NCI-H1436 treated with DMSO at 0.1 percent for 48 hours (cell line): ENCODE data around the gene NR2C2.
"Not testable (repeated sequence)": the region's sequence is repeated elsewhere in the genome, so short reads cannot be mapped to it uniquely, and the experiment has no call there.

Source experiments
- DNase-seq: peaks from one replicate; lab custom pipeline; 2025; lab: John Stamatoyannopoulos, UW

The NR2C2 gene

DNA sequence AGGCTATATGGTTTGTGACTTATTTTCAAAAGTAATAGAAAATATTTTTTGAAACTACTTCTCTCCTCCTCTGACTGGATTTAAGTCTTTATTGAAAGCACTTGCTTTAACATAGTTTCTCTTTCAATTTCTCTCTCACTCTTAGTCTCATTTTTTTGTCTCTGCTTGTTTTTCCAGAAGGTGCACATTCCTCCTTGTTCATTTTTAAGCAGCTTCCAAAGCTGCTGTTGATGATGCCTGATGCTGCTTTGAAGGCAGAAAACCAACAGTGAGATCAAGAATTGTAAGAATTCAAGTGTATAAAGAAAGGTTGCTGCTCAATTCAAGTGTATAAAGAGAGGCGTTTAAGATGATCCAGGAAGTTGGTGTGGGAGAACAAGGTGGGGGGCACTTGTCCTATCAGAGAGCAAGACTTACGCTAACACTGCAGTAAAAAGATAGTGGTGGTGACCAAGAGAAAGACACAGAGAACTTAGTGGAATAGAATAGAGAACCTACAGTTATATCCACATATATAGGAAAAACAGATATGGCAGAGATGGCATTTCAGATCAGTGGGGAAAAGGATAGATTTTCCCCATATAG lies 12.1 kb downstream of the NR2C2 start:
- no peak for DNase-seq

- DNase-seq: no peak
Measured at GRCh38 chr3:14962762-14963161, 15.4 kb downstream of the NR2C2 start.

GRCh38 chr3:14967285-14967684 lies 19.9 kb downstream of the NR2C2 start:
- DNase-seq: no peak

GRCh38 chr3:14969671-14970070 lies 22.3 kb downstream of the NR2C2 start:
- DNase-seq: no peak

GRCh38 chr3:14976317-14976716 lies 28.9 kb downstream of the NR2C2 start:
- no peak for DNase-seq

DNA sequence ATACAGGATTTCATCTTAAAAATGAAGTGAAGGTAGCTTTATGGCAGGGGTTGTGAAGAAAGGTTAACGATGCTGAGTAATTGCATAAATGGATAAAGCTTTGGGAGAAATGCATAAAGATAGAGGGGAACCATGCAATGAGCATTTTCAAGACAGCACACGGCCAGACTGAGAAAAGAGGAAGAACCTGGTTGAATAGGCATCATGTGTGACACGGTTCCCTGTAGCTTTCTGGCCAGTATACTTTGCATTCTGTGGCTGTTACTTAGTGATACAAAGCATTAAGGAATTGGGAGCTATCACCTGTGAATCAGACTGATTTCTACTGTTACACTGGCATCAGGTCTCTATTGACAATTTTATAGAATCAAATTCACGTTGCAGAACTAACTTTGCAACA lies 33.3 kb downstream of the NR2C2 start:
- no peak for DNase-seq

DNA sequence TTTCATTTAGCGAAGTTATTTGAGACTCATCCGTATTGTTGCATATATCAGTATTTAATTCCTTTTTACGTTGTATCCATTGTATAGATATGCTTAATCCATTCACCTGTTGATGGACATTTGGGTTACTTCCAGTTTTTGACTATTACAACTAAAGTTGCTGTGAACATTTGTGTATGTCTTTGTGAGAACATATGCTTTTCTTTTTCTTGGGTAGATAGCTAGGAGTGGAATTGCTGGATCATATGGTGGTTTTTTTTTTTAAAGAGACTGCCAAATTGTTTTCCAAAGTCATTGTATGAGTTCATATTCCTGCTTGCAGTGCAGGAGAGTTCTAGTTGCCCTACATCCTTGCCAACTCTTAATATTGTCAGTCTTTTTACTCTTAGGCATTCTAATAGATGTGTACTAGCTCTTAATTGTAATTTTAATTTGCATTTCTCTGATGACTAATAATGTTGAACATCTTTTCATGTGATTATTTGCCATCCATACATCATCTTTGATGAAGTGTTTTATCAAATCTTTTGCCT lies 37.3 kb downstream of the NR2C2 start:
- DNase-seq: no peak

GRCh38 chr3:14988988-14989394 lies 41.6 kb downstream of the NR2C2 start:
- DNase-seq: no peak

DNA sequence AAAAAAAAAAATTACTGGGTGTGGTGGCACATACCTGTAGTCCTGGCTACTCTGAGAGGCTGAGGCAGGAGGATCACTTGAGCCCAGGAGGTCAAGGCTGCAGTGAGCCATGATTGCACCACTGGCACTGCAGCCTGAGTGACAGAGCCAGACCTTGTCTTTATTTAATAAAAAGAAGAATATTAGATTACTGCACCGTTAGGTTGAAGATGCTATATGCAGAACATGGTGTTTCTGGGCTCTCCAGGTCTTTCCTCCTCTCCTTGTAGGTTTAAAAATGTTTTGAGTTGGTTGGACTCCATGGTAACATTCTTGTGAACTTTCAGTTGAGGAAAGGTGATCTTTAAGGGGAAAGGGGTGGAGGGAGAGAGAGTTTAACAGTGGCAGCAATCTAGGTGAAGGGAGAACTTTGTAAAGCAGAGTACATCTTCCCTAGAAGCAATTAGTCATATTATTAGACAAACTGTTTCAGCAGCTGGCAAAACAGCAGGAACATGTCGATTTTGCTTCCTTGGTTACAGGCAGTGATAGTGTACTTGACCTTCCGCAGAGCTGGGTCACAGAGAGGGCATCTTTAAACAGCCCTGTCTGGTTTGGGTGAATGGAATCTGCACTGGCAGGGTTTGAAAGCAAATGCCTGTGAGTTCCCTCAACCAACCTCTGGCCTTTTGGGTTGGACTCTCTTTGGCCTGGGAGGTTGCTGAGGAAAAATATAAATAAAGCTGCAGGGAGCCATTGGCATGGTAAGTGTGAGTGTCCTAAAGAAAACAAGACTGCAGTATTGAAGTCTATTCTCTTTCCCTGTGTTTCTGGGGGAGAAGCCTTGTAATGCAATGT lies 42.8 kb downstream of the NR2C2 start:
- no peak for DNase-seq

DNA sequence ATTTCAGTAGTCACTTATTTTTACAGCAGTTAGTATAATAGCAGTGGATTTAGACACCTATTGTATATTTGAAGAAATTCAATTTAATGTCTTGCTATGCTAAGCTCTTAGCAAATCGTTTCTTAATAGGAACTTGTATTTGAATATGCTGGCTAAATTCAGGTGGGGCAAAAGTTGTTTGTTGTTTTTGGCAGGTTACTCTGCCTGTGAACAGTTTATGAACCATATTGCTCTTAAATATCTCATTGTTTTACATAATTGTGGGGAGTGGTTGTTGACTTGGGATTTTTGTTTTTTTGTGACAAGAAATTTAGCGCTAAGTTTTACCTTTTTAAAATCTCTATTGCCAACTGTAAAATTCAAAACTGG lies 43.4 kb downstream of the NR2C2 start:
- DNase-seq: no peak

- DNase-seq: no peak
Measured at GRCh38 chr3:14991151-14991742, 43.9 kb downstream of the NR2C2 start.

DNA sequence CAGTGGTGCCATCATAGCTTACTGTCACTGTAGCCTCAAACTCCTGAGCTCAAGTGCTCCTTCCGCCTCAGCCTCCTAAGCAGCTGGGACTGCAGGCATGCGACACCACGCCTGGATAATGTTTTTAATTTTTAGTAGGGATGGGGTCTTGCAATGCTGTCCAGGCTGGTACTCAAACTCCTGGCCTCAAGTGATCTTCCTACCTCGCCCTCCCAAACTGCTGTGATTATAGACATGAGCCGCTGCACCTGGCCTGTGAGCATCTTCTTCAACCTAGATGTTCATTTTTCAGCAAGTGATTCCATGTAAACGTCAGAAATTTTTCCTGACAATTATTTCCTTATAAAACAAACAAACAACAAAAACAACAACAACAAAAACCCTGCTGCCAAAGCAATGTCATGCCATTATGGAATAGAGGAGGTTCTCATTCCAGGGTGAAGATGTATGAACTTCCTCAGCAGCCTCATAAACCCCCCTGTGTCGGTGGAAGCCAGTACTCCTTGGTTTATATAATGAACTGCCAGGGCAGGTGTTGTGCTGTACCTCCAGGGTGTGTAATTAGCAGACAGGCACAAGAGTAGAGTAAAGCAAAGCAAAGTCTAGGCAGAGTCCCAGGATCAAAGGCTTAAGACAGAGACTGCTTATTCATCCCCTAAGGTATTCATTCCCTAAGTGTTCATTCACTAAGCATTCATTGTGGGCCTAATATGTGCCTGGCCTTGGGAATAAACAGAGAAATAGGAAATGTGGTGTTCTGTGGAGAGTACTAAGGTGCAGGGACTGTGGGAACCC lies 44.6 kb downstream of the NR2C2 start:
- DNase-seq: no peak

DNA sequence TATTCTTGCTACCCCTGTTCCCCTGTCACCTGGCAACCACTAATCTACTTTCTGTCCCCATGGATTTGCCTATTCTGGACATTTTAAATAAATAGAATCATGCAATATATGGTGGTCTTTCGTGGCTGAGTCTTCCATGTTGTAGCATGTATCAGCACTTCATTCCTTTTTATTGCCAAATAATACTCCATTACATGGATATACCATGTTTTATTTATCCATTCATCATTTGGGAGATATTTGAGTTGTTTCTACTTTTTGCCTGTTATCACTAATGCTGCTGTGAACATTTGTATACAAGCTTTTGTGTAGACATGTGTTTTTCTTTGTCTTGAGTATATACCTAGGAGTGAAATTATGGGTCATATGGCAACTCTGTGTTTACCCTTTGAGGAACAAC lies 50.6 kb downstream of the NR2C2 start:
- no peak for DNase-seq

DNA sequence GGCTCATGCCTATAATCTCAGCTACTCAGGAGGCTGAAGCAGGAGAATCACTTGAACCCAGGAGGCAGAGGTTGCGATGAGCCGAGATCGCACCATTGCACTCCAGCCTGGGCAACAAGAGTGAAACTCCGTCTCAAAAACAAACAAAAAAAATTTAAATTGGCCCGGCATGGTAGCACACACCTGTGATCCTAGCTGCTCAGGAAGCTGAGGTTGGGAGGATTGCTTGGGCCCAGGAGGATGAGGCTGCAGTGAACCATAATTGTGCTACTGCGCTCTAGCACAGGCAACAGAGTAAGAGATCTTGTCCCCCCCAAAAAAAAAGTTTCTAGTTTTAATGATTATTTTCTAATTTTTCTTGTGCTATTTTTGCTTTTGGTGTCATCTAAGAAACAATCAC lies 51.8 kb downstream of the NR2C2 start:
- DNase-seq: not testable (repeated sequence)

GRCh38 chr3:15007681-15008141 lies 60.3 kb downstream of the NR2C2 start:
- DNase-seq: no peak

GRCh38 chr3:15009167-15009566 lies 61.8 kb downstream of the NR2C2 start:
- DNase-seq: no peak

DNA sequence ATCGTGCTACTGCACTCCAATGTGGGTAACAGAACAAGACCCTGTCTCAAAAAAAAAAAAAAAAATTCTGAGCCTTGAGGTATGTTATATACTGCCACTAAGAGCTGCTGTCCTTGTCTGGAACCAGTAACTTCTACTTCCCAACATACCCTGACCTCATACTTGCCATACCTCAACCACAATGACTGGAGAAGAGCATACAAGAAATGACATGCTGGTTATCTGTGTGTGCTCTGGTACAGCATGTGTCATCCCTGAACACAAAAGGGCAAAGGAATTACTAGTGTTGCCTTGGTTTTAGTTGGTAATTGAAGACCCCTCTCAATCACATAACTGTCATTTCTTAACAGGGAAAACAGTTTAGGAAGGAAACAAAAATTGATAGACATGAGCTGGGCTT lies 63.3 kb downstream of the NR2C2 start:
- no peak for DNase-seq

- no peak for DNase-seq
Measured at GRCh38 chr3:15011174-15011573, 63.8 kb downstream of the NR2C2 start.

GRCh38 chr3:15014606-15015328 lies 67.4 kb downstream of the NR2C2 start:
- no peak for DNase-seq

GRCh38 chr3:15015456-15015855 lies 68.1 kb downstream of the NR2C2 start:
- no peak for DNase-seq

DNA sequence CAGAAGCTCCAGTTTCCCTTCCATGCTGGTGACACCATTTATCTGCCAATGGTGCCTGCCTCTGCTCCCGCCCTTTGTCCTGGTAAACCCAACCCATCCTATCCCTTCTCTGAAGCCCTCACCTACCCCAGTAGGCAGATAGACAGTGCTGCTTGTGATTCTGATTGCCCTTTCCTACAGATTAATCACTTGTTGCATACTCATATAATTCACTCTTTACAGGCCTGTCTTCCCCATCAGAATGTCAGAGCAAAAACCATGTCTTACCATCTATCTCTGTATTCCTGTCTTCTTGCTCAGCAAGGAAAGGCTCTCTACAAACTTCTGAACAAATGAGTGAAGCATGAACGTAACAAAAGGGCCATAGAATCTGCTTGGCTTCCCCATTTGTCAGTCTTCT lies 69.8 kb downstream of the NR2C2 start:
- DNase-seq: no peak

- DNase-seq: no peak
Measured at GRCh38 chr3:15023249-15023648, 75.9 kb downstream of the NR2C2 start.
